Adipose tissue (tissue), 3 donors: ENCODE data around the gene PRM3. TPM values are rescaled to one million over a fixed set of nuclear protein-coding genes. Genes with fewer than 3 reads are reported as not detected.

ENCODE experiments used
- H3K27ac ChIP-seq: one replicate; pipeline ENCODE4 v1.5.1; 2013; ENCODE audit warnings: low read depth, low read length
- WGBS, 3 donors: extraction: QIAGEN DNeasy Blood & Tissue Kit; methylation state at CpG; one replicate each; pipeline ENCODE4 v1.1.7; 2013; 5-methylcytosine and 5-hydroxymethylcytosine counted together
- polyA plus RNA-seq, 3 donors: library from polyadenylated mRNA; stranded (reverse); fragments of 200-250 nt; gene quantifications; one replicate each; pipeline ENCODE4 v1.2.3, GENCODE V29; 2013
- donor health status: healthy with polysubstance abuse.
- donor health status: Bipolar disorder and iron deficiency.
- donor health status: healthy.

PRM3 gene
- polyA plus RNA-seq, 3 donors: not detected

GRCh38 chr16:11238272-11239202, 34.9 kb downstream of the PRM3 start:
- no peak overlapping the region for H3K27ac ChIP-seq
- WGBS, 3 donors: 95 to 96% (median 95%) methylated on average over 15 of the region's 15 CpGs

DNA sequence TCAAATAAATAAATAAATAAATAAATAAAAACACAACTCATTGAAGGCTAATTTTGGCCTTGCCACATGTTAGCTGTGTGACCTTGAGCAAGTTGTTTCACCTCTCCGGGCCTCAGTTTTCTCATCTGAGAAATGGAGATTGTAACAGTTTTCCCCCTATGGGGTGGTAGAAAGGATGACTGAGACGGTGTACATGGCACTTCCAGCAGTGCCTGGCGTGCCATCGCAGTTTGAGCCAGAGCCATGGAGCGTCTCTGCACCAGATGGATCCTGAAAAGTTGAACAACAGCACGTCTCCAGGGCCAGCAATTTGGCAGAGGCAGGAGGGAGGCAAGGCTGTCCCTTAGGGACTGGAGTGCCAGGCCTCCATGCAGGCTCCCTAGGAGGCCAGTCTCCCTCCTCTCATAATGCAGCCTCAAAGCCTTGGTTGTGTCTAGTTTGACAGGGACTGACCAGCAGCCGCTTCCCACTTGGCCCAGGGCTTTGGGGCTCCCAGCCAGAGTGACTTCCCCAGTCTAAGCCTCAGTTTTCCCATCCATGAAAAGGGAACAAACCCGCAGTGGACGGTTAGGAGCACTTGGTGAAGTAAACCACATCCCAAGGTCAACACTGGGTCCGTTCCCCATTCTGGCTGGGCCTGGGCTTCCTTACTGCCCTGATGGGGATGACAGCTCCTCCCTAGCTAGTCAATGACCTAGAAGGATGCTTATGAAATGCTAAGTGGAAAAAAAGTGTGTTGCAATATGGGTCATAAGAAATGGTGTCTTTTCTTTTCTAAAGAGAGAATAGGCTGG, 36.8 kb downstream of the PRM3 start:
- WGBS, 3 donors: 68 to 85% (median 80%) methylated on average over 10 of the region's 10 CpGs
- H3K27ac ChIP-seq: no peak overlapping the region

GRCh38 chr16:11235703-11235991, 37.8 kb downstream of the PRM3 start:
- no peak overlapping the region for H3K27ac ChIP-seq
- 33 to 68% (median 51%) methylated on average over 5 of the region's 5 CpGs for WGBS, 3 donors

DNA sequence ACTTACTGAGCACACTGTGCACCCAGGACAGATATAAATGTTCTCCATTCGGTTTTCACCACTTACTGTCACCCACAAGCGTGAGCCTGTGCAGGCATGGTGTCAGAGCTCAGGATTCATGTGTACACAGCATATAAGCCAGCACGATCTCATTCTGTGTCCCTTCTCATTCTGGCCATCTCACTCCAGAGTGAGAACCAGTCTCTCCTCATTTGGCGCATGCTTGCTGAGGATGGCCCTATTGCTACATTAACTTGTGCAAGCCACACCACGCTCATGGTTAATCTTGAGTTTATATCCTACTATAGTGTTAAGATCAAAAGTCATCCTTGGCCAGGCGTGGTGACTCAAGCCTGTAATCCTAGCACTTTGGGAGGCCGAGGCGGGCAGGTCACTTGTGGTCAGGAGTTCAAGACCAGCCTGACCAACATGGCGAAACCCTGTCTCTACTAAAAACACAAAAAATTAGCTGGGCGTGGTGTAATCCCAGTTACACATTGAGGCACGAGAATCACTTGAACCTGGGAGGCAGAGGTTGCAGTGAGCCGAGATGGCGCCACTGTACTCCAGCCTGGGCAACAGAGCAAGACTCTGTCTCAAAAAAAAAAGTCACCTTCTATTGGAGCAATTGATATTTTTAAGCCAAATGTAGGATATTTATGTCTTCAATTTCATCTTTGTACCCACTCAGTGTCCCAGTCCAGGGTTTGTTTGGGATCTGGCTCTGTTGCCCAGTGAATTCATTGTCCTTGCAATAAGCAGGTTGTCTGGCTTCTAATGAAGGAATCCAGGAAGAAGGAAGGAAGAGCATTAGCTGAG, 38.3 kb downstream of the PRM3 start:
- H3K27ac ChIP-seq: no peak overlapping the region
- 69 to 97% (median 78%) methylated on average over 13 of the region's 13 CpGs for WGBS, 3 donors

DNA sequence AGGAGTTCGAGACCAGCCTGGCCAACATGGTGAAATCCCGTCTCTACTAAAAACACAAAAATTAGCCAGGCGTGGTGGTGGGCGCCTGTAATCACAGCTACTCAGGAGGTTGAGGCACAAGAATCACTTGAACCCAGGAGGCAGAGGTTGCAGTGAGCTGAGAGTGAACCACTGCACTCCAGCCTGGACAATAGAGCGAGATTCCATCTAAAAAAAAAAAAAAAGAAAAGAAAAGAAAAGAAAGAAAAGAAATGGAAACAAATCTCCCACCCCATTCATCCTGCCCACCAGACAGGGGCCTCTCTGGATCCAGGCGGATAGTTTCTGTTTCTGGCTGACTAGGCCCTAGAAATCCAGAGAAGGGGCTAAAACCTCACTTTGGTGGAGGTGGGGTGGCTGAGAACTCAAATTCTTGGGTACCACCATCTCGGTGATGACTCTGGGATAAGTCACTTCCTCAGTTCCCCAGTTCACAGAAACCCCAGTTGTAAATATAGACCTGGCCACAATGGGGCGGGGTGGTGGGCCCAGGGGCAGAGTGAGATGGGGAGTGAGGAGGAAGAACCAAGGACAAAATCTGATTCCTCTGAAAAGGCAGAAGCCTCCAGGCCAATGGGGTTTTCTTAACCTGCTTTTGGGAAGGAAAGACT, 39.6 kb downstream of the PRM3 start:
- 75 to 84% (median 79%) methylated on average over 7 to 8 of the region's 8 CpGs for WGBS, 3 donors
- H3K27ac ChIP-seq: no peak overlapping the region

GRCh38 chr16:11232852-11233726, 40.3 kb downstream of the PRM3 start:
- no peak overlapping the region for H3K27ac ChIP-seq
- WGBS, 3 donors: 32 to 53% (median 33%) methylated on average over 35 of the region's 35 CpGs

DNA sequence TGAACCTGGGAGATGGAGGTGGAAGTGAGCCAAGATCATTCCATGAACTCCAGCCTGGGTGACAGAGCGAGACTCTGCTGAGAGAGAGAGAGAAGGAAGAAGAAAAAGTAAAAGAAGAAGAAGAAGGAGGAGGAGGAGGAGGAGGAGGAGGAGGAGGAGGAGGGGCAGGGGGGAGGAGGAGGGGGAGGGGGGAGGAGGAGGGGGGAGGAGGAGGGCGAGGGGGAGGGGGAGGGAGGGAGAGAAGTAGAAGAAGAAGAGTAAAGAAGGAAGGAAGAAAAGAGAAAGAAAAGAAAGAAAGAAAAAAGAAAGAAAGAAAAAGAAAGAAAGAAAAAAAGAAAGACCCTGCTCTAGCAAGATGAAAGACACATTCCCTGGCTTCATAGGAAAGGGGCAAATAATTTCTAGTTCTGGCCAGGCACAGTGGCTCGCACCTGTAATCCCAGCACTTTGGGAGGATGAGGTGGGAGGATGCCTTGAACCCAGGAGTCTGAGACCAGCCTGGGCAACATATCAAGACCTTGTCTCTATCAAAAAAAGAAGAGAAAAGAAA, 41.1 kb downstream of the PRM3 start:
- no peak overlapping the region for H3K27ac ChIP-seq
- WGBS, 3 donors: 59 to 93% (median 74%) methylated on average over 1 to 2 of the region's 3 CpGs

DNA sequence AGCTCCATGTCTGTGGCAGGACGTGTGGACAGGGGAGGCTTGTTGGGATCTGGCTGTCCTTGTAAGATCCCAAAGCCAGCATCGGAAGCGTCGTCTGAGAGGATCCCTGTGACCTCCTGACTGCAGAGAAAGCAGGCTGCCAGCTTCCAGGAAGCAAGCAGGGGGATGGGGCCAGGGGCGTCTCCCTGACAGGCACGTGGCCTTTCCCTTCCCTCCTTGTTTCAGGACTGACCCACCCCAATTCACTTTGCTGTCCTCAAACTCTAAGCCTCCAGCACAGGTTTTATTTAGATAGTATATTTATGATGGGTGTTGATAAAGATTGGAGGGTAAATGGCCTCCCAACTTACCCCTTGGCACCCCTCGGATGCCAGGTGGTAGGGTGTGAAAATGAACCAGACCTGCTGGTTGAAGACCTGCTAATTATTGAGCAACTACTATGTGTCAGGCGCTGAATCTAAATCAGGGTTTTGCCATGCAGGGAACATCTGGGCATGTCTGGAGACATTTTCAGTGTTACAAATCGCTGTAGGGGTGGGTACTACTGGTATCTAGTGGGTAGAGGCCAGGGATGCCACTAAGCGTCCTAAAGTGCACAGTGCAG, 42.0 kb downstream of the PRM3 start:
- WGBS, 3 donors: 74 to 85% (median 80%) methylated on average over 10 of the region's 10 CpGs

DNA sequence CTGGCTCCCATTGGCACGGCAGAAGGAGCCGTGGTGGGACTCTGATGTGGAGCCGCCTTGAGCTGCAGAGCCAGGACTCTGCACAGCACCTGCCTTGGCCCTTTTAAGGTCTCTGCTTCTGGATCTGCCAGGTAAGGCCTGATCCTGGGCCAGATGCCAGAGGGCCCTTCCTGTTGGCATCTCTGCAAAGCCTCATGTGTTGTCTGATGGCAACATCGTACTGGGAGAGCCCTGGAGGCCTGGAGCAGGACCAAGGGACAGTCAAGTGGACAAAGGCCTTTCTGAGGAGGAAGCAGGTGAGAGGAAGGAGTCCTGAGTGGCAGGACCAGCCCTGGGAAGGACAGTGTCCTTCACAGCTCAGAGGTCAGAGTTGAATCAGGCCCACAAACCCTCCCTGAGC, 43.5 kb downstream of the PRM3 start:
- H3K27ac ChIP-seq: no peak overlapping the region
- WGBS, 3 donors: 71 to 82% (median 76%) methylated on average over 4 of the region's 4 CpGs

More for the DNA sequence above, 42.0 kb downstream of the PRM3 start:
- no peak overlapping the region for H3K27ac ChIP-seq

GRCh38 chr16:11229432-11229831, 44.0 kb downstream of the PRM3 start:
- WGBS, 3 donors: 73 to 81% (median 79%) methylated on average over 5 of the region's 5 CpGs
- no peak overlapping the region for H3K27ac ChIP-seq

- no peak overlapping the region for H3K27ac ChIP-seq
- WGBS, 3 donors: 72 to 83% (median 81%) methylated on average over 16 to 18 of the region's 18 CpGs
Observed at GRCh38 chr16:11225677-11226549, 47.5 kb downstream of the PRM3 start.

- H3K27ac ChIP-seq: no peak overlapping the region
- 41 to 61% (median 58%) methylated on average over 21 of the region's 21 CpGs for WGBS, 3 donors
Observed at GRCh38 chr16:11224894-11225676, 48.3 kb downstream of the PRM3 start.

GRCh38 chr16:11224096-11224893, 49.1 kb downstream of the PRM3 start:
- 36 to 60% (median 42%) methylated on average over 24 of the region's 24 CpGs for WGBS, 3 donors
- peak overlapping the region; percentile 3 for H3K27ac ChIP-seq
